Natural killer cell (primary cell): Measurements from ENCODE around the gene CERCAM. TPM values are rescaled to one million over a fixed set of nuclear protein-coding genes. Genes with fewer than 3 reads are reported as not detected.

Source experiments
- ATAC-seq, 3 donors: fragments of 150-1000 bp in 2 of 3; fragments of 200-7000 bp in 1 of 3; cut with Tn5 transposase; 1 replicate in 1 of 3; 2 replicates in 2 of 3; pipeline ENCODE4 v1.10.0; 2021; ENCODE audit warnings: mild to moderate bottlenecking in 2 of 3, moderate library complexity in 2 of 3
- DNase-seq, 2 donors: peaks; one replicate each; pipeline versions ENCODE4 v3.0.0 to v3.0.0-alpha.2; 2013 to 2021; ENCODE audit warnings: mixed read lengths in 1 of 2
- H3K27ac ChIP-seq: one replicate; pipeline ENCODE4 v1.5.1; 2013; ENCODE audit warnings: mild to moderate bottlenecking, low read length
- H3K27me3 ChIP-seq: one replicate; pipeline ENCODE4 v1.6.1; 2013; ENCODE audit warnings: low read length; ENCODE audit not compliant: control insufficient read depth, insufficient read depth
- H3K36me3 ChIP-seq: one replicate; pipeline ENCODE4 v1.6.1; 2013; ENCODE audit warnings: low read length; ENCODE audit not compliant: control insufficient read depth, insufficient read depth
- H3K4me1 ChIP-seq: one replicate; pipeline ENCODE4 v1.6.1; 2013; ENCODE audit warnings: low read length; ENCODE audit not compliant: control insufficient read depth, insufficient read depth
- H3K4me3 ChIP-seq: one replicate; pipeline ENCODE4 v1.5.1; 2013; ENCODE audit warnings: low read length
- H3K9me3 ChIP-seq: one replicate; pipeline ENCODE4 v1.6.1; 2013; ENCODE audit warnings: low read length; ENCODE audit not compliant: control insufficient read depth, insufficient read depth
- H3K27ac Mint-ChIP-seq, 2 donors: one replicate each; pipeline ENCODE4 v1.8.0; 2022; ENCODE audit warnings: mild to moderate bottlenecking in 2 of 2, mixed read lengths in 2 of 2, moderate library complexity in 1 of 2
- H3K27me3 Mint-ChIP-seq, 2 donors: one replicate each; pipeline ENCODE4 v1.8.0; 2022; ENCODE audit warnings: low read depth in 2 of 2, mixed read lengths in 2 of 2
- H3K36me3 Mint-ChIP-seq: one replicate; pipeline ENCODE4 v1.8.0; 2022; ENCODE audit warnings: mixed read lengths
- H3K4me1 Mint-ChIP-seq, 2 donors: one replicate each; pipeline ENCODE4 v1.8.0; 2022; ENCODE audit warnings: mixed read lengths in 2 of 2
- H3K4me3 Mint-ChIP-seq: one replicate; pipeline ENCODE4 v1.8.0; 2022; ENCODE audit warnings: mild to moderate bottlenecking, moderate library complexity, mixed read lengths
- H3K9me3 Mint-ChIP-seq, 2 donors: one replicate each; pipeline ENCODE4 v1.8.0; 2022; ENCODE audit warnings: mixed read lengths in 2 of 2
- CTCF ChIP-seq: fragments of 200-600 bp; IDR thresholded peaks from one replicate; pipeline ENCODE4 v1.8.0; 2022; ENCODE audit warnings: antibody characterized with exemption
- WGBS: methylation state at CpG from one replicate; pipeline ENCODE4 v1.1.7; 2013; ENCODE audit warnings: missing lambda C conversion rate; ENCODE audit not compliant: insufficient coverage; 5-methylcytosine and 5-hydroxymethylcytosine counted together
- intact Hi-C: fragments of 100-400 bp; cut with micrococcal nuclease; formaldehyde crosslinking; loops from one replicate; pipeline ENCODE4 v1.14.2; 2022
- total RNA-seq, 4 donors: library from RNA; stranded (reverse); fragments of 120-200 nt in 1 of 4; gene quantifications; one replicate each; pipeline versions ENCODE4 v1.2.3 to v1.2.4, GENCODE V29; 2013 to 2022

CERCAM gene
- total RNA-seq, 3 donors from 2014 or later (not counting 1 experiment from before 2014, with no cell fraction given): 11.5 to 29.6 (median 24.2) TPM

DNA sequence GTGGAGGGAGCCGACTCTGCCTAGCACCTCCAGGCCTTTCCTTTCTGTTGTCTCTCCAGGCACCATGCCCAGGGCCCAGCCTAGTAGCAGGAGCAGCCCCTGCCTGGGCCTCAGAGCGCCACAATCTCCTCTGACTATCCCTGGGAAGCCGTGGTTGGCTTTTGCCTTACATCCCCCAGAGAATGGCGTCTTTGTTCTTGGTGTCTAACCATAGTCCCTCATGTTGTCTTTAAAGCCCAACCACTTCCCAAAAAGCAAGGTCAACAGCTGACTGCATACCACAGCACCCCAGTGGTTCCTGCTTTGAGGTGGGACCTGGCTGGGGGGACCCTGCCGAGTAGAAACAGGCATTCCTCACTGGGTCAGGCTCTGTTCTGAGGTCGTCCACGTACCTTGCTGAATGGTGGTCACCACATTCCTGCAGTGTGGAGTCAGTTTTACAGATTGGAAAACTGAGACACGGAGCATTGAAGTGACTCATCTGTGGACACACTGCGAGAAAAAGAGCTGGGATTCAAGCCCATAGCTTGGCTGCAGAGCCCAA lies 13.7 kb upstream of the CERCAM start:
- DNase-seq (no peak), ATAC-seq (no peak)
- no peak overlapping the region for H3K4me3 Mint-ChIP-seq
- H3K4me1 ChIP-seq: no peaks in the 10 kb centered on the region
- no peak for TF ChIP-seq CTCF
- H3K27me3 Mint-ChIP-seq: peaks cover 6 to 18% of the 10 kb centered on the region in 2 donors
- H3K36me3 ChIP-seq: no peaks in the 10 kb centered on the region
- WGBS: 77% methylated on average over 9 of the region's 9 CpGs
- H3K9me3 Mint-ChIP-seq: no peaks in the 10 kb centered on the region
- peaks cover 2% of the 10 kb centered on the region for H3K27me3 ChIP-seq
- no peak overlapping the region for H3K27ac Mint-ChIP-seq
- no peaks in the 10 kb centered on the region for H3K9me3 ChIP-seq
- H3K27ac ChIP-seq: no peak overlapping the region
- no peaks in the 10 kb centered on the region for H3K36me3 Mint-ChIP-seq
- no peaks in the 10 kb centered on the region for H3K4me1 Mint-ChIP-seq
- no peak overlapping the region for H3K4me3 ChIP-seq
- intact Hi-C loops: no loop called here

DNA sequence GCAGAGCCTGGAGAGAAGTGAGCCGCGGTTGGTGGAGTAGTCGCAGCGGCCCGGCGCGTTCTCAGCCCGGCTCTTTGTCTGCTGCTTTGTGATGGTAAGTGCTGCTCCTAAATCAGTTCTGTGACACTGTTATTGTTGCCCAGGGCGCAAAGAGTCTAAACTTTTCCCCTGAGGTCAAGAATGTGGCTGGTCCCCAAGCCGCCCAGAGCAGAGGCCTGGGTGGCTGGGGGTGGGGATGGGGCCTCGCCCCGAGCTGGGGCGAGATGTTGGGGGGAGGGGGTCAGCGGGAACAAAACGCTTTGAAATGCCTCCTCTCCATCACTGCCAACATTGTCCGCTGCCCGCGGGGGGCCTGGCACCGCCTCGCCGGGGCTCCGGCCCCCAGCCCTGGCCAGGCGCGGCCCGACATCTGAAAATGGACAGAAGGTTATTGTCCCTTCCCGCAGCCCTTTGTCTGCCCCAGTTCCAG lies 11.7 kb upstream of the CERCAM start:
- no peak for ATAC-seq
- H3K4me1 Mint-ChIP-seq: no peaks in the 10 kb centered on the region
- H3K36me3 ChIP-seq: no peaks in the 10 kb centered on the region
- WGBS: 41% methylated on average over 23 of the region's 26 CpGs
- H3K27ac Mint-ChIP-seq: no peak overlapping the region
- no peak for DNase-seq
- H3K27me3 ChIP-seq: peaks cover 2% of the 10 kb centered on the region
- no peak overlapping the region for H3K4me3 Mint-ChIP-seq
- no peaks in the 10 kb centered on the region for H3K4me1 ChIP-seq
- H3K27me3 Mint-ChIP-seq: peaks cover 10 to 21% of the 10 kb centered on the region in 2 donors
- TF ChIP-seq CTCF: no peak
- H3K9me3 Mint-ChIP-seq: no peaks in the 10 kb centered on the region
- intact Hi-C loops: no loop called here
- no peaks in the 10 kb centered on the region for H3K36me3 Mint-ChIP-seq
- H3K27ac ChIP-seq: no peak overlapping the region
- H3K4me3 ChIP-seq: no peak overlapping the region
- no peaks in the 10 kb centered on the region for H3K9me3 ChIP-seq

- Histone ChIP-seq H3K27me3 (peaks cover 2% of the 10 kb centered on the region), H3K4me3 (no peak overlapping the region), H3K4me1 (no peaks in the 10 kb centered on the region), H3K9me3 (no peaks in the 10 kb centered on the region), H3K36me3 (no peaks in the 10 kb centered on the region), H3K27ac (no peak overlapping the region)
- Mint-ChIP-seq H3K4me3 (no peak overlapping the region), H3K36me3 (no peaks in the 10 kb centered on the region), H3K4me1 (no peaks in the 10 kb centered on the region), H3K9me3 (no peaks in the 10 kb centered on the region), H3K27me3 (peaks cover 15 to 23% of the 10 kb centered on the region in 2 donors), H3K27ac (no peak overlapping the region)
- no peak for TF ChIP-seq CTCF
- ATAC-seq: no peak
- no peak for DNase-seq
- intact Hi-C loops: no loop called here
- 49% methylated on average over 8 of the region's 8 CpGs for WGBS
Measured at GRCh38 chr9:128409450-128409849, 11.2 kb upstream of the CERCAM start.

- H3K4me1 ChIP-seq: no peaks in the 10 kb centered on the region
- no peaks in the 10 kb centered on the region for H3K9me3 ChIP-seq
- Mint-ChIP-seq H3K4me1 (no peaks in the 10 kb centered on the region), H3K27ac (no peak overlapping the region), H3K36me3 (no peaks in the 10 kb centered on the region), H3K9me3 (no peaks in the 10 kb centered on the region), H3K4me3 (no peak overlapping the region), H3K27me3 (peaks cover 20 to 27% of the 10 kb centered on the region in 2 donors)
- H3K27ac ChIP-seq: no peak overlapping the region
- H3K4me3 ChIP-seq: no peak overlapping the region
- H3K27me3 ChIP-seq: peaks cover 2% of the 10 kb centered on the region
- intact Hi-C loops: no loop called here
- DNase-seq: no peak
- TF ChIP-seq CTCF: no peak
- H3K36me3 ChIP-seq: no peaks in the 10 kb centered on the region
- no peak for ATAC-seq
- 47% methylated on average over 6 of the region's 6 CpGs for WGBS
Measured at GRCh38 chr9:128409978-128410377, 10.7 kb upstream of the CERCAM start.
